GM12878 (cell line): ENCODE data around the gene C1QL2.

Source experiments
- BCL11A ChIP-seq: IDR thresholded peaks from 2 replicates; pipeline ENCODE4 v1.6.1; 2011; ENCODE audit warnings: low read depth, low read length
- CBX3 ChIP-seq: fragments of 200-600 bp; sonication (generic); IDR thresholded peaks from 2 replicates; pipeline ENCODE4 v1.6.1; 2016; ENCODE audit warnings: low read depth, borderline replicate concordance
- CHD2 ChIP-seq: IDR thresholded peaks from 2 replicates; pipeline ENCODE4 v1.6.1; 2011; ENCODE audit warnings: low read depth, low read length, improper control_type of control experiment, borderline replicate concordance
- CTCF ChIP-seq, 3 experiments: IDR thresholded peaks in 2 of 3; conservative IDR thresholded peaks in 1 of 3; 2 replicates each; pipeline ENCODE4 v1.5.1; 2011; ENCODE audit warnings: low read depth in 3 of 3, low read length in 3 of 3, mild to moderate bottlenecking in 3 of 3, control low read depth in 2 of 3, moderate library complexity in 2 of 3, inconsistent platforms in 1 of 3, mixed read lengths in 1 of 3; ENCODE audit not compliant: control insufficient read depth in 2 of 3, insufficient read depth in 1 of 3; ENCODE audit errors: extremely low read depth in 1 of 3
- POLR2A ChIP-seq: IDR thresholded peaks from 2 replicates; pipeline ENCODE4 v1.6.1; 2011; ENCODE audit warnings: low read depth, mild to moderate bottlenecking, low read length
- POLR2AphosphoS5 ChIP-seq: IDR thresholded peaks from 2 replicates; pipeline ENCODE4 v1.6.1; 2011; ENCODE audit warnings: mild to moderate bottlenecking, low read length, inconsistent platforms
- RBBP5 ChIP-seq: fragments of 200-600 bp; sonication (generic); conservative IDR thresholded peaks from 2 replicates; pipeline ENCODE4 v1.6.1; 2016
- RELA ChIP-seq: fragments of 450-650 bp; IDR thresholded peaks from 2 replicates; pipeline ENCODE4 v1.8.0; 2014; ENCODE audit warnings: borderline replicate concordance; ENCODE audit not compliant: partially characterized antibody
- SIN3A ChIP-seq: IDR thresholded peaks from 2 replicates; pipeline ENCODE4 v1.6.1; 2012; ENCODE audit warnings: low read depth, low read length, improper control_type of control experiment
- TCF3 ChIP-seq: IDR thresholded peaks from 2 replicates; pipeline ENCODE4 v1.6.1; 2012; ENCODE audit warnings: low read depth, mild to moderate bottlenecking, low read length, borderline replicate concordance; ENCODE audit not compliant: insufficient read depth
- YY1 ChIP-seq: IDR thresholded peaks from 2 replicates; pipeline ENCODE4 v1.6.1; 2011; ENCODE audit warnings: low read depth, mild to moderate bottlenecking, low read length

- TF ChIP-seq YY1 (no peak), CTCF (IDR thresholded peaks at IDR 0.05 in 2 of 3, conservative IDR thresholded peaks at IDR 0.05 in 1 of 3; ENCODE audit: control insufficient read depth in 2 of 3, extremely low read depth in 1 of 3, insufficient read depth in 1 of 3, low read depth in 3 of 3, low read length in 3 of 3) (no peak), RBBP5 (no peak), TCF3 (no peak), RELA (no peak), POLR2AphosphoS5 (no peak), CHD2 (no peak), POLR2A (no peak), SIN3A (no peak), CBX3 (no peak), BCL11A (no peak)
Measured at GRCh38 chr2:119119999-119120756, 38.4 kb downstream of the C1QL2 start.
